HG02840 (cell line): ENCODE data around the gene OLFM2.
"Not testable (repeated sequence)": the region's sequence is repeated elsewhere in the genome, so short reads cannot be mapped to it uniquely, and the experiment has no call there.

Source experiments
- ATAC-seq: cut with Tn5 transposase; IDR thresholded peaks from one replicate; pipeline ENCODE4 v1.9.1; 2021; ENCODE audit warnings: mild to moderate bottlenecking, moderate library complexity, moderate number of reproducible peaks; ENCODE audit not compliant: unreplicated experiment, low FRiP score

The OLFM2 gene

GRCh38 chr19:9945319-9945966 lies 9.1 kb upstream of the OLFM2 start:
- ATAC-seq: no peak

DNA sequence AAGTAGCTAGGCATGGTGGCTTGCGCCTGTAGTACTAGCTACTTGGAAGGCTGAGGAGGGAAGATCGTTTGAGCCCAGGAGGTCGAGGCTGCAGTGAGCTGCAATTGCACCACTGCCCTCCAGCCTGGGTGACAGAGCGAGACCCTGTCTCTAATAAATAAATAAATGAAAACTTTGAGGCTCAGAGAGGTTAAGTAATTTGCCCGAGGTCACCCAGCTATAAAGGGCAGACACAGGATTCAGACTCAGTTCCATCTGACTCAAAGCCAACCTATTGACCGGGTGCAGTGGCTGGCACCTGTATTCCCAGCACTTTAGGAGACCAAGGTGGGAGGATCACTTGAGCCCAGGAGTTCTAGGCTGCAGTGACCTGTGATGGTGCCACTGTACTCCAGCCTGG lies 7.4 kb upstream of the OLFM2 start:
- ATAC-seq: no peak

- no peak for ATAC-seq
These were observed 5.4 kb upstream of the OLFM2 start for GRCh38 chr19:9941671-9942070.

- ATAC-seq: no peak
These were observed 4.9 kb upstream of the OLFM2 start for GRCh38 chr19:9941231-9941630.

GRCh38 chr19:9940778-9941177 lies 4.5 kb upstream of the OLFM2 start:
- no peak for ATAC-seq

- no peak for ATAC-seq
These were observed 3.1 kb upstream of the OLFM2 start for GRCh38 chr19:9939301-9939913.

DNA sequence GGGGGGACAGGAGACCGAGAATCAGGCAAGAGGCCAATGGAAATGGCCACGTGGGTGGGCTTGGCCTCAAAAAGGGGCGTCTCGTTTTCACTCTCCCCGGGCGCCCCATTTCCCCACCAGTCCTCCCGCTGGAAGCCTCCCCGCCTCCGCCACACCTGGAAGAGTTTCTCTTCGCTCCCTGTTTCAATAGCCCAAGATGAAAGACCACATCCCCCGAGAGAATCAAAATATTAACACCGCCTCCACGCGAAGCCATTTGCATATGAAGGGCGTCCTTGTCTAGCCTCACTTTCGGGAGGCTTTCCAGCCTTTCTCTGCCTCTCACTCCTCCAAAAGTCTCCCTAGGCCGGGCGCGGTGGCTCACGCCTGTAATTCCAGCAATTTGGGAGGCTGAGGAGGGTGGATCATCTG lies 691 bp upstream of the OLFM2 start:
- ATAC-seq: no peak

DNA sequence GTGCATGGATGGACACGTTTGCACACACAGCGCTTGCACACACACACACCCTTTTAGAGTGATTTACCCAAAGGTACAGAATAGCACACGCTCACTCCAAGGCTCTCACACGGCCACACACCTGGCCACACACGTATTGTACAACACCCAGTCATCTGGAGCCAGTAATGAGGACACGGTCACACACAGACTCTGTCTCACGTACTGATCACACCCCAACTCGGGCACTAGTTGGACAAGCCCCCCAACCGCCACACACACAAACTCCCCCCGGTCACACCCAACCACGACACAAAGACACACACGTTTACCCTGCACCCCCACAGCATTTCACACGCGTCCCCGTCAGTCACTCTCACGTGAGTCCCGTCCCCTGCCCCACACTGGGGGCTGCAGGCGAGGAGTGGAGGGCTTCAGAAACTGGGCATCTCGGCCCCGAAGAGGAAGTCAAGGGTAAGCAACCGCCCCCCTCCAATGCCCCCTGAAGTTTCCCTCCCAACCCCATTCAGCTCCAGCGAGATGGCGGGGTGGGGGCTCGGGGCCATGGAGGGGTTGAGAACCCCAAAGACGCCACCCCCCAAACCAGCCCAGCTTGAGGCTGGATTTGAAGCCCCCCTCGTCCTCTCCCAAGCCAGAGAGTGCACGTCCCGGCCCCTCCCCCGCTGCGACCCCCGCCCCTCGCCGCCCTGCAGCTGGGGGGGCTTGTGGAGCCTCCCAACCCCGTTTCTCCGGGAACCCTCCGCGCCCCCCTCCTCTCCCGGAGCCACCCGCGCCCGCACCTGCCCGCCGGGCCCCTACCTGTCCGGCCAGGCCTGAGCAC lies 599 bp downstream of the OLFM2 start:
- no peak for ATAC-seq

GRCh38 chr19:9934132-9934950 lies 2.0 kb downstream of the OLFM2 start:
- ATAC-seq: no peak

DNA sequence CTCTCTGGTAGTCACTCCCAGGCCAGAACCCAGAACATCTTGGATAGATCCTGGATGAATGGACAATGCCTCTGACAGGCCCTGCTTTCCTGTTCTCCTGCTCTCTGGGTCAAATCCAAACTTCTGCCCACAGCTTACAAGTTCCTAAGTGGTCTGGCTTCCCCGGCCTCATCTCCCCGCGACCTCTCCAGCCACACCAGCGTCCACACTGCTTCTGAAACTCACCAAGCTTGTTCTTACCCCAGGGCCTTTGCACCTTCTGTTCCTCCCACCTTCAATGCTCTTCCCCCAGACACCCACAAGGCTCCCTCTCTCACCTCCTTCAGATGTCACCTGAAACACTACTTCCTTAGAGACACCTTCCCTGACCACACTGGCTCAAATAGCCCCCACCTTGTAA lies 3.5 kb downstream of the OLFM2 start:
- no peak for ATAC-seq

- no peak for ATAC-seq
These were observed 4.7 kb downstream of the OLFM2 start for GRCh38 chr19:9931629-9932028.

DNA sequence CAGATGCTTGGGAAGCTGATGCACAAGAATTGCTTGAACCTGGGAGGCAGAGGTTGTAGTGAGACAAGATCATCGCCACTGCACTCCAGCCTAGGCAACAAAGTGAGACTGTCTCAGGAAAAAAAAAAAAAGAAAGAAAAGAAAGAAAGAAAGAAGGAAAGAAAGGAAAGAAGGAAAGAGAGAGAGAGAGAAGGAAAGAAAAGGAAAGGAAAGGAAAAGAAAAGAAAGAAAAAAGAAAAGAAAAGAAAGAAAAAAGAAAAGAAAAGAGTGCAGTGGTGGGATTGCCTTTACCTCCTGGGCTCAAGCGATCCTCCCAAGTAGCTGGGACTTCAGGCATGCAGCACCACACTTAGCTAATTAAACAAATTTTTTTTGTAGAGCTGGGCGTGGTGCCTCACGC lies 12.9 kb downstream of the OLFM2 start:
- ATAC-seq: no peak

- ATAC-seq: not testable (repeated sequence)
These were observed 13.4 kb downstream of the OLFM2 start for GRCh38 chr19:9922782-9923379.

DNA sequence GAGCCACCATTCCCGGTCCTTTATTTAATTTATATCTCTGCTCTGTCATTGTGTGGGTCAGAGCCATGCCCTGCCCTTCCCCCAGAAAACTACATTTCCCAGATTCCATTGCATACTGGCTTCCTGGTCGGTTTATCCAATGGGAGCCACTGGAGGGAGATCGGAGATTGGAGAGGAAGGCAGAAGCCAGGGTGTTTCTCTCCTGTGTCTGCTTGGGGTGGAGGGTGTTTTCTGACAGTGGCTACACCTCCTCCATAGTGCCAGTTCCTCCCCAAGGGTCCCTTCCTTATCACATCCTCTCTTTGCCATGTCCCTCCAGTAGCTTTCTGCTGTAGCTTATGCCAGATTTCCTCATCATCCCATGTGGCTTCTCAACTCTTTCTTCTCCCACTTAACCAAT lies 19.0 kb downstream of the OLFM2 start:
- ATAC-seq: no peak

DNA sequence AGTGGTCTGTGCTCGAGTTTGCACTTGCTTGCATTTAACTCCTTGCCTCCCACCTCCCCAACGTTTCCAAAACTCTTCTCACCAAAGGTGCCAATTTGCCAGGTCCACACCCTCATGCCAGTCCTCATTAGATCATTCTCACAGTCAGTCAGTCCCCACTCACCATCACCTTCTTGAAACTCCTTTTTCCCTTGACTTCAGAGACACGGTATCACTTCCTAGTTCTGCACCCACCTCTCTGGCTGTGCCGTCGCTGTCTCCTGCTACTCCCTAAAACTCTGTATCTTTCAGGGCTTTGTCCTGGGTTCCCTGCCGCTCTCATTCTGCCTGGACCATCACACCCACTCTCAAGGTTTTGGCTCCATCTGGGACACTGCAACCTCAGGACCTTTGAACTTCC lies 19.6 kb downstream of the OLFM2 start:
- ATAC-seq: no peak

- ATAC-seq: no peak
These were observed 21.8 kb downstream of the OLFM2 start for GRCh38 chr19:9914315-9915207.

GRCh38 chr19:9914001-9914314 lies 22.4 kb downstream of the OLFM2 start:
- ATAC-seq: no peak

DNA sequence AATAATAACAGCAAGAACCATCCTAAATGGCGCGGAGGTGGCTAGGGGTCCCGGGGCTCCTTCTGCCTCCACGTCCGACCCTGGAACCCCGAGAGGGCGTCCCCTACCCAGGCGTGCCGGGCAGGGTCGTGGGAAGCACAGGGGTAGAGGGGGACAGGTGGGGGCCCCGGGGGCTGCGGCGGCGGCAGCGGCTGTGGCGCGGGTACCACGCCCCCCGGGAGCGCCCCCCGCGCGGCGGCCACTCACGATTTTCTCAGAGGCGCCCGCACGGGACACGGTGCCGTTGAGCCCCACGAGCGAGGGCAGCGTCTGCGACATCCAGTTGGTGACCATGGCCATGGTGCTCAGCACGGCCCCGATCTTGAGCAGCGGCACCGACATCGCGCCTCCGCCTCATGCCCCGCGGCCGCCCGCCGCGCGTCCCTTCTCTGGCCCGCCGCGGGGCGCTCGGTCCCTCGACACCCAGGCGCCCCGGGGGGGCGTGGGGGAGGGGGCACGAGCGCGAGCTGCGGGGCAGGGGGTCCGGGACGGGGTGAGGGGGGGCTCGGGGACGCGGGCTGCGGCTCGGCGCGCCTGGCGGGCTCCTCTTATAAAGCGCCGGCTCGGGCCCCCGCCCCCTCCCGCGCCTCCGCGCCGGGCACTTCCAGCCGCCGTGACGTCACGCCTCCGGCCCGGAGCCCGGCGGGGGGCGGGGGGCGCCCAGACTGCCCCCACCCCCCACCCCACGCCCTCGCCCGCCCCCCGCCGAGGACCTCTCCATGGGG lies 22.9 kb downstream of the OLFM2 start:
- no peak for ATAC-seq
